Activated T-cell treated with anti-CD3 and anti-CD28 coated beads for 1 hour (primary cell): ENCODE results near the gene JAGN1.
"Not testable (repeated sequence)": the region's sequence is repeated elsewhere in the genome, so short reads cannot be mapped to it uniquely, and the experiment has no call there.

Experiments
- DNase-seq: peaks from one replicate; pipeline ENCODE4 v3.0.0-alpha.2; 2020; ENCODE audit warnings: low read depth

JAGN1 gene

DNA sequence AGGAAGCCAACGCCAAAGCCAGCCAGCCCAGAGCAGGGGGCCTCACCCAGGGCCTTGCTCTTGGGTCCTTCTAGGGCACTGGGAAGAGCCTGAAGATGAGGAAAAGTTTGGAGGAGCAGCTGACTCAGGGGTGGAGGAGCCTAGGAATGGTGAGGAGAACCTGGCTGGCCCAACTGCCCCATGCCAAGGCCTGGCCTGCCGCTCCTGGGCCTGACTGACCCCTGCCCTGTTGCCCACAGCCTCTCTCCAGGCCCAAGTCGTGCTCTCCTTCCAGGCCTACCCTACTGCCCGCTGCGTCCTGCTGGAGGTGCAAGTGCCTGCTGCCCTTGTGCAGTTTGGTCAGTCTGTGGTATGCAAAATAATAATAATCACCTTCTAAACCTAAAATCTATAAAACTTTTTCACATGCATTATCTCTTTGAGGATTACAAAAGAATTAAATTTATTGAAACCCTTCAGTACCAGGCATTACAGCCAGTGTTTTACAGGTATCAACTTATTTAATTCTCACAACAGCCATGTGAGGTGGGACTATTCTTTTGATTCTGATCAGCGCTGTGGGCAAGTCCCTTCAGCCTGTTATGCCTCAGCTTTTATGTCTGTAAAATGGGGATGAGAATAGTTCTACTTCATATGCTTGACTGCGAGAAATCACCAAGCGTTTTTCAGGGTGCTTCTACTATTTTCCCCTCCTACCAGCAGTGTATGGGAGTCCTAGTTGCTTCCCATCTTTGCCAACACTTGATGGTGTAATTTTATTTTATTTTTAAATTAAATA lies 28.0 kb downstream of the JAGN1 start:
- no peak for DNase-seq

DNA sequence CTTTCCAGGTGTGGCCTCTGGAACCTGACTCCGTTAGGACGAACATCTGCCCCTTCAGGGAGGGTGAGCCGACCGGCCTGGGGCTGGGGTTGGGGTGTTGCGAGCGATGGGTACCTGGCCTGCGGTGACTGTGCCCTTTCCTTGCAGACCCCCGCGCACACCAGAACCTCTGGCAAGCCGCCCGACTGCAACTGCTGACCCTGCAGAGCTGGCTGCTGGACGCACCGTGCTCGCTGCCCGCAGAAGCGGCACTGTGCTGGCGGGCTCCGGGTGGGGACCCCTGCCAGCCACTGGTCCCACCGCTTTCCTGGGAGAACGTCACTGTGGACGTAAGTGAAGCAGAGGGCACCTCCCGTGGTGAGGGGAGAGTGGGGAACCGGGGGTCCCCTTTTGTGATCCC lies 37.7 kb downstream of the JAGN1 start:
- no peak for DNase-seq

DNA sequence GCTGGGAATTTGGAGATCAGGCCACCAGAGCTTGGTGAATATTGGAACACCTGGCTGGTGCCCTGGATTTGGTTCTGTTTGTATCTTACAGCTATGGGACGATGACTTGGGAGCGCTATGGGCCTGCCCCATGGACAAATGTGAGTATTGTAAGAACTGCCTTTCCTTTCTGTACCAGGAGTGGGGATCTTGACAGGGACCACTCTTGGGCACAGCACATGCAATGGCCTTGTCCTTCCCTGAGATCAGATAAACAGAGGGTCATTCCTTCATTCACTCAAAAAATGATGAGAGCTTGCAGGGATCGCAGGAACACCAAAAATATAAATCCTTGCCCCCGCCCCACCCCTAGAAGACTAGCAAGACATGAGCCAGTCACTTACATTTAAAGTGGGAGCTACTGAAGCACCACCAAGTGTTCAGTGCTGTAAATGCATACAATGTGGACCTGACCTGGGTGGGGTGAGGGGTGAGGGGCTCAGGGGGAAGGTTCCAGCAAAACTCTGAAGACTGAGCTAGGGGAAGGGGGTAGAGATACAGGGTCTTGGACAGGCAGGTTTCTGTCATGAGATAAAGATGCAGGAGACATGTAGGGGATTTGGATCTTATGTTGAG lies 40.5 kb downstream of the JAGN1 start:
- no peak for DNase-seq

DNA sequence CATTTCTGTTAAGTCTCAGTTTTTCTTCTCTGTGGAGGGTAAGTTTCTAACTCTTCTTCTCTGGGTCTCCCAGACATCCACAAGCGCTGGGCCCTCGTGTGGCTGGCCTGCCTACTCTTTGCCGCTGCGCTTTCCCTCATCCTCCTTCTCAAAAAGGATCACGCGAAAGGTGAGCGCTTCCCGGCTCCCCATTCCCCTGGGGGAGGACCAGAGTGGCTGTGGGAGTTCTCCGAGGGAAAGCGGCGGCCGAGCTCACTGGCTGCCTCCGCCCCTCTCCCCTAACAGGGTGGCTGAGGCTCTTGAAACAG lies 42.1 kb downstream of the JAGN1 start:
- no peak for DNase-seq

DNA sequence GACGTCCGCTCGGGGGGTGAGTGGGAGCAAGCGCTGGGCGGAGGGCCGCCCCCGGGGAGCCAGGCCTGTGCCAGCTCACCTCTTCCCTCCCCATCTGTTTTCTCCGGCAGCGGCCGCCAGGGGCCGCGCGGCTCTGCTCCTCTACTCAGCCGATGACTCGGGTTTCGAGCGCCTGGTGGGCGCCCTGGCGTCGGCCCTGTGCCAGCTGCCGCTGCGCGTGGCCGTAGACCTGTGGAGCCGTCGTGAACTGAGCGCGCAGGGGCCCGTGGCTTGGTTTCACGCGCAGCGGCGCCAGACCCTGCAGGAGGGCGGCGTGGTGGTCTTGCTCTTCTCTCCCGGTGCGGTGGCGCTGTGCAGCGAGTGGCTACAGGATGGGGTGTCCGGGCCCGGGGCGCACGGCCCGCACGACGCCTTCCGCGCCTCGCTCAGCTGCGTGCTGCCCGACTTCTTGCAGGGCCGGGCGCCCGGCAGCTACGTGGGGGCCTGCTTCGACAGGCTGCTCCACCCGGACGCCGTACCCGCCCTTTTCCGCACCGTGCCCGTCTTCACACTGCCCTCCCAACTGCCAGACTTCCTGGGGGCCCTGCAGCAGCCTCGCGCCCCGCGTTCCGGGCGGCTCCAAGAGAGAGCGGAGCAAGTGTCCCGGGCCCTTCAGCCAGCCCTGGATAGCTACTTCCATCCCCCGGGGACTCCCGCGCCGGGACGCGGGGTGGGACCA lies 42.6 kb downstream of the JAGN1 start:
- DNase-seq, result peak; percentile 80

DNA sequence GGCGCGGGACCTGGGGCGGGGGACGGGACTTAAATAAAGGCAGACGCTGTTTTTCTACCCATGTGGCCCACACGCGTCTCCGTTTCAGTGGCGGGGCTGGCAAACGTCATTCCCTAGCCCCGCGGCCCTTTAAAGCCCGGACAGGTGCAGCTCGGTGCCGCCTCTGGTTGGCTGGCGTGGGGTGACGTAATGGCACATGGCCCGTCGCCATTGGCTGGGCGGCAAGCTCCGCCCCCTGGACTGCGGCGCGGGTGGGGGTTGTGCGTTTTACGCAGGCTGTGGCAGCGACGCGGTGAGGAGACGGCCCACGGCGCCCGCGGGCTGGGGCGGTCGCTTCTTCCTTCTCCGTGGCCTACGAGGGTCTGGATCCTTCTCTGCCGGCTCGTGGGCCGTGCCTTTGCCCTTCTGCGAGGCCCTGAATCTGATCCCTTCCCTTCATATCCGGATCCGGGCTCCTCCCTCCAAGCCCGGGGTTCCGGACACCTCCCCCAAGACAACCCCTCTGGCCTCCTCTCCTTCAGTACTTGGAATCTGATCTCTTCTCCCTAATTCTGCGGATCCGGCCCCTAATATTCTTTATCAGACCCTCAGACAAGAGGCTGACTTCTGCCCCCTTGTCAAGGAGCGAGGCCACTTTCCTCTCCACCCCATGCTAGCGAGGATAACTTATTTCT lies 43.3 kb downstream of the JAGN1 start, which contains the start of gene CRELD1:
TSS of gene CRELD1 (plus strand) at position 274 of the 674 bp plus-strand sequence. CDS start 605 bp downstream, outside the sequence.
- DNase-seq, result peak; percentile 95

DNA sequence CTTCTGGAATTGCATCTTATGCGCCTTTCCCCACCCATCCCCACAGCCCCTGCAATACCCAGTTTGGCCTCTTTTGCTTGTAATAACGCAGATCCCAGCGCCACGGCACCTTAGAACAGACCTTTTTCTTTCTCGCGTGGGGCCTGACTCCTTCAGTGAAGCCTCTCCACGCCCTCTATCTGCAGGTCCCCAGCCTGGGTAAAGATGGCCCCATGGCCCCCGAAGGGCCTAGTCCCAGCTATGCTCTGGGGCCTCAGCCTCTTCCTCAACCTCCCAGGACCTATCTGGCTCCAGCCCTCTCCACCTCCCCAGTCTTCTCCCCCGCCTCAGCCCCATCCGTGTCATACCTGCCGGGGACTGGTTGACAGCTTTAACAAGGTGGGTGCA lies 43.8 kb downstream of the JAGN1 start:
- no peak for DNase-seq

DNA sequence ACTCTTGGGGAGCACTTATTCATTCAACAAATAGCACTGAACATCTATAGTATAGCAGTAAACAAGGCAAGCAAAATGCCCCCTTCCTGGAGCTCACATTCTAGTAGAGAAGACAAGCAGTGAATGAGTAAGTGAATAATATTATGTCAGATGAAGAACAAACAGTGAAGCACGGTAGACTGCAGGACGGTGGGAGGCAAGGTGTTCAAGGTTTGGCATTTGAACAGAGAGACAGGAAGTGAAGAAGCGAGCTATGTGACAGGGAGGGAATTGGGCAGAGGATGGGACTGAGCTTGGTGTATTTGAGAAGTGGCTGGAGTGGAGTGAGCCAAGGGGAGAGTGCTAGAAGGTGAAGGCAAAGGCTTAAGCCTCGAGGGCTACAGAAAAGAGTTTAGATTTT lies 44.6 kb downstream of the JAGN1 start:
- no peak for DNase-seq

DNA sequence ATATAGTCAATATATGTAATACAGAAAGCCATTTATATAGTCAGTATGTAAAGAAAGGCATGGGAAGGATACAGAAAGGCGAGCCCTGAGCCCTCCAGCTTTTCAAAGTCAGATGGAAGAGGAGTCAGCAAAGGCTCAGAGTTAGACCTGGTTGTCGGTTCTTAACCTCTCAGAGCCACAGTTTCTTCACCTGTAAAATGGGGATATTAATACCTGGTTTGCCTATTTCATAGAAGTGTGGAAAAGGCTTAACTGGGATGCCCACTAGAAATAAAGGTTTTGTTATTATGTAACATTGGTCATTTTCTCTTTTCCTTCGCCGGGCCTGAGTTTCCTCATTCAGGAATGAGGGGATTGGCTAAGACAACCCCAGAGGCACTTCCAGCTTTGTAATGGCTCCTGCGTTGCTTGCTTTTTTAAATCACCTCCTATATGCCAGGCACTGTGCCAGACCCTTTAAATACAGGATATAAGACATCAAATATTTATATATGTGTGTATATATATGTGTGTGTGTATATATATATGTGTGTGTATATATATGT lies 45.6 kb downstream of the JAGN1 start:
- DNase-seq, result no peak

DNA sequence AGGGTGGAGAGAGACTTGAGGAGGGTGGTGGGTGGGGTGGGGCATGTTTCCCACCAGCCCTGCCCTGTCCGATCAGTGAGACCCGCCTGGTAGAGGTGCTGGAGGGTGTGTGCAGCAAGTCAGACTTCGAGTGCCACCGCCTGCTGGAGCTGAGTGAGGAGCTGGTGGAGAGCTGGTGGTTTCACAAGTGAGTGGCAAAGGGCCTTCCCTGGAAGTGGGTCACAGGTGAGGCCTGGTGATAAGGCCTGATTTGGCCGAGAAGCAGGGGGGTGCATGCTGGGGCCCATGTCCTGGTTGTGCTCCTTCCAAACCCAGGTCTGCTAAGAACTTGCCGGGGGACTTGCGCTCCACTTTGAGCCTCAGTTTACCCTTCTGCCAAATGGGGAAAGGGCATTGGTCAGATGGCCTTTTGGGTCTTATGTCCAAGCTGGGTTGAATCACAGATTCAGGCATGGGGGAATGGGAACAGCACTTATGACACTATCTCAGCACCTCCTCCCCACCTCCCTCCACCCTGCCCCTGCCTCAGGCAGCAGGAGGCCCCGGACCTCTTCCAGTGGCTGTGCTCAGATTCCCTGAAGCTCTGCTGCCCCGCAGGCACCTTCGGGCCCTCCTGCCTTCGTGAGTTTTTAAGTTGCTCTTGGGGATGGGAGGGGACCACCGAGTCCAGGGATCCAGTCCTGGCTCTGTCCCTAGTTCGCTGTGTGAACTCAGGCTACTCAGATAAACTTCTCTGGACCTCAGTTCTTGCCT lies 47.3 kb downstream of the JAGN1 start:
- no peak for DNase-seq

DNA sequence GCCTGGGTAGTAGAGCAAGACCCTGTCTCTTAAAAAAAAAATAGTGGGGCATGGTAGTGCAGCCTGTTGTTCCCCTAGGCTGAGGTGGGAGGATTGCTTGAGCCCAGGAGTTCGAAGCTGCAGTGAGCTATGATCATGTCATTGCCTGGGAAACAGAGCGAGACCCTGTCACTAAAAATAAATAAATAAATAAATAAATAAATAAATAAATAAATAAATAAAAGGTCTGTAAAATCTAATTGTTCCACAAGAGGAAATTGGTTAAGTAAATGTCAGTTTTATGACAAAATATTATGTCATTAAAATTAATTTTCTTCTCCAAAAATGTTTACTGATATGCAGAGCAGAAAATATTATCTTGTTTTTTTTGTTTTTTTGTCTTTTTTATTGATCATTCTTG lies 48.6 kb downstream of the JAGN1 start:
- no peak for DNase-seq

DNA sequence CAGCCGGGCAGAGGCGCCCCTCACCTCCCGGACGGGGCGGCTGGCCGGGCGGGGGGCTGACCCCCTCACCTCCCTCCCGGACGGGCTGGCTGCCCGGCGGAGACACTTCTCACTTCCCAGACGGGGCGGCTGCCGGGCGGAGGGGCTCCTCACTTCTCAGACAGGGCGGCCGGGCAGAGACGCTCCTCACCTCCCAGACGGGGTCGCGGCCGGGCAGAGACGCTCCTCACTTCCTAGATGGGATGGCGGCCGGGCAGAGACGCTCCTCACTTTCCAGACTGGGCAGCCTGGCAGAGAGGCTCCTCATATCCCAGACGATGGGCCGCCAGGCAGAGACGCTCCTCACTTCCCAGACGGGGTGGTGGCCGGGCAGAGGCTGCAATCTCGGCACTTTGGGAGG lies 49.5 kb downstream of the JAGN1 start:
- DNase-seq, result not testable (repeated sequence)

DNA sequence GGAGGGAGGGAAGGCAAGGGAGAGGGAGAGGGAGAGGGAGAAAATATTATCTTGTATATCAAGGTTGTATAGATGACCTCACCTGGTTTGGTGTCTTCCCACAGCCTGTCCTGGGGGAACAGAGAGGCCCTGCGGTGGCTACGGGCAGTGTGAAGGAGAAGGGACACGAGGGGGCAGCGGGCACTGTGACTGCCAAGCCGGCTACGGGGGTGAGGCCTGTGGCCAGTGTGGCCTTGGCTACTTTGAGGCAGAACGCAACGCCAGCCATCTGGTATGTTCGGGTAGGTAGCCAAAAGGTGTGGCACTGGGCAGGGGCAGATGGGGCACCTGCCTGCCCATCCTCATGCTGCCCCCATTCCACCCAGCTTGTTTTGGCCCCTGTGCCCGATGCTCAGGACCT lies 50.3 kb downstream of the JAGN1 start:
- DNase-seq, result no peak

DNA sequence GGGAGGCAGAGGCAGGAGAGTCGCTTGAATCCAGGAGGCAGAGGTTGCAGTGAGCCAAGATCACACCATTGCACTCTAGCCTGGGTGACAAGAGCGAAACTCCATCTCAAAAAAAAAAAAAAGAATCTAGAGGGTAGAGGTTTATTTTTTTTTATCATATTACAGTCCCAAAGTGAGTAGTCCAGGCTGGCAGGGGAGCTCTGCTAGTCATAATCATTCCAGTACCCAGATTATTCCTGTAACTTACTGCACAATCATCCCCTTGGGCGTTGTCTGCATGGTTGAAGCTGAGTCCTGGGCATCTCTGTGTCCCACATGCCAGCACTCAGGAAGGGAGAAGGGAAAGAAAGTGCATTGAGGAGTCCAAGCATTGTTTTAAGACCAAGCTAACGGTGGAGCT lies 51.8 kb downstream of the JAGN1 start:
- no peak for DNase-seq

DNA sequence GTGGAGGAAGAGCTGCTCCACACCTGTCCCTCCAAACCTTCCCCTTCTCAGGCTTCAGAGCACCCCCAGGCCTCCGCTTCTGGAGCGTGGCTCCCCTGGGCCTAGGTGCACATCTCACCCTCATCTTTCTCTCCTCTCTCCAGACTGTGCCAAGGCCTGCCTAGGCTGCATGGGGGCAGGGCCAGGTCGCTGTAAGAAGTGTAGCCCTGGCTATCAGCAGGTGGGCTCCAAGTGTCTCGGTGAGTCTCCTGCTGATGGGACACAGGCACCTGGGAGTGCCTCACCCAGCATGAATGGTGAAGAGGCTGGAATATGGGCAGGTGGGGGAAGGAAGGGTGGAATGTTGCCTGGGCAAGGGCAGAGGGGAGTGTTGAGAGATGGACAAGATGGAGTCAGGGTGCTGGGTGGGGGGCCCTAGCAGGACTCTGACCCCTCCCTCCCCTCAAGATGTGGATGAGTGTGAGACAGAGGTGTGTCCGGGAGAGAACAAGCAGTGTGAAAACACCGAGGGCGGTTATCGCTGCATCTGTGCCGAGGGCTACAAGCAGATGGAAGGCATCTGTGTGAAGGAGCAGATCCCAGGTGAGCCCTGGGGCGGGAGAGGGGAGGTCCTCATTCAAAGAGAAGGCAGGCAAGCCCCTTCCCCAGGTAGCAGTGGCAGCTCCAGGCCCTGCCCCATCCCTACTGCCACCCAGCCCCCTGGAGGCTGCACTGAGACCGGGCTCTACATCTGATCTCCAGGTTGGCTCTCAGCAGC lies 52.7 kb downstream of the JAGN1 start:
- DNase-seq, result no peak
